CD14-positive monocyte (primary cell): ENCODE data around the gene UPK1A. TPM values are rescaled to one million over a fixed set of nuclear protein-coding genes. Genes with fewer than 3 reads are reported as not detected.

ENCODE experiments used
- DNase-seq, 3 donors: peaks; one replicate each; pipeline ENCODE4 v3.0.0-alpha.2; 2011 to 2022
- H2AFZ ChIP-seq: 2 replicates; pipeline ENCODE4 v1.6.0; 2012; ENCODE audit warnings: mild to moderate bottlenecking, low read depth, low read length, inconsistent platforms; ENCODE audit not compliant: insufficient read depth, poor library complexity, severe bottlenecking
- H3K27ac ChIP-seq, 2 donors: 1 replicate in 1 of 2; 2 replicates in 1 of 2; pipeline ENCODE4 v1.5.1; 2012 to 2013; ENCODE audit warnings: low read length in 2 of 2, control low read depth in 1 of 2, inconsistent platforms in 1 of 2, low read depth in 1 of 2, mild to moderate bottlenecking in 1 of 2
- H3K27me3 ChIP-seq, 2 donors: one replicate each; pipeline versions ENCODE4 v1.6.0 to v1.6.1; 2011 to 2013; ENCODE audit warnings: low read length in 2 of 2; ENCODE audit not compliant: control insufficient read depth in 2 of 2, insufficient read depth in 2 of 2
- H3K36me3 ChIP-seq, 2 donors: replicated peaks in 1 of 2; 1 replicate in 1 of 2; 2 replicates in 1 of 2; pipeline versions ENCODE4 v1.5.1 to v1.6.1; 2012 to 2013; ENCODE audit warnings: low read length in 2 of 2, control low read depth in 1 of 2, inconsistent platforms in 1 of 2, mild to moderate bottlenecking in 1 of 2; ENCODE audit not compliant: insufficient read depth in 2 of 2, control insufficient read depth in 1 of 2
- H3K4me1 ChIP-seq, 2 donors: 1 replicate in 1 of 2; 2 replicates in 1 of 2; pipeline versions ENCODE4 v1.5.1 to v1.6.1; 2012 to 2013; ENCODE audit warnings: low read length in 2 of 2, control low read depth in 1 of 2, inconsistent platforms in 1 of 2, mild to moderate bottlenecking in 1 of 2, moderate library complexity in 1 of 2; ENCODE audit not compliant: insufficient read depth in 2 of 2, control insufficient read depth in 1 of 2
- H3K4me2 ChIP-seq: replicated peaks from 2 replicates; pipeline ENCODE3; 2012; ENCODE audit warnings: low read length, moderate library complexity, mild to moderate bottlenecking; ENCODE audit not compliant: poor library complexity, severe bottlenecking; ENCODE audit errors: extremely low read depth
- H3K4me3 ChIP-seq, 3 experiments: fragments of 200-600 bp in 1 of 3; sonication (generic) in 1 of 3; replicated peaks in 1 of 3; 1 replicate in 2 of 3; 2 replicates in 1 of 3; pipeline ENCODE4 v1.5.1; 2011 to 2013; ENCODE audit warnings: low read length in 3 of 3, mild to moderate bottlenecking in 3 of 3, control low read depth in 2 of 3, low read depth in 2 of 3, inconsistent platforms in 1 of 3, moderate library complexity in 1 of 3
- H3K79me2 ChIP-seq: 2 replicates; pipeline ENCODE4 v1.6.0; 2012; ENCODE audit warnings: mild to moderate bottlenecking, control low read depth, inconsistent platforms, low read length, moderate library complexity; ENCODE audit not compliant: insufficient read depth
- H3K9ac ChIP-seq: 2 replicates; pipeline ENCODE4 v1.6.0; 2017; ENCODE audit warnings: low read length, mild to moderate bottlenecking; ENCODE audit not compliant: insufficient read depth, poor library complexity, severe bottlenecking
- H3K9me3 ChIP-seq, 2 donors: replicated peaks in 1 of 2; 1 replicate in 1 of 2; 2 replicates in 1 of 2; pipeline versions ENCODE4 v1.5.1 to v1.6.1; 2012 to 2013; ENCODE audit warnings: low read length in 2 of 2, control low read depth in 1 of 2; ENCODE audit not compliant: control insufficient read depth in 1 of 2, insufficient read depth in 1 of 2
- H4K20me1 ChIP-seq: 2 replicates; pipeline ENCODE4 v1.6.0; 2012; ENCODE audit warnings: mild to moderate bottlenecking, low read length, control low read depth, moderate library complexity; ENCODE audit not compliant: insufficient read depth
- H3K27ac Mint-ChIP-seq, 7 donors: one replicate each; pipeline ENCODE4 v1.8.0; 2020; ENCODE audit warnings: mild to moderate bottlenecking in 7 of 7, mixed read lengths in 7 of 7, moderate library complexity in 6 of 7, inconsistent platforms in 2 of 7
- H3K27me3 Mint-ChIP-seq, 3 donors: one replicate each; pipeline ENCODE4 v1.8.0; 2021 to 2022; ENCODE audit warnings: low read depth in 3 of 3, mild to moderate bottlenecking in 3 of 3, mixed read lengths in 3 of 3, moderate library complexity in 3 of 3, inconsistent platforms in 1 of 3
- H3K36me3 Mint-ChIP-seq, 2 donors: one replicate each; pipeline ENCODE4 v1.8.0; 2020; ENCODE audit warnings: mixed read lengths in 2 of 2, inconsistent platforms in 1 of 2, mild to moderate bottlenecking in 1 of 2
- H3K4me1 Mint-ChIP-seq: one replicate; pipeline ENCODE4 v1.8.0; 2020; ENCODE audit warnings: mild to moderate bottlenecking, mixed read lengths
- H3K4me3 Mint-ChIP-seq, 2 donors: one replicate each; pipeline ENCODE4 v1.8.0; 2020; ENCODE audit warnings: mild to moderate bottlenecking in 2 of 2, mixed read lengths in 2 of 2, moderate library complexity in 1 of 2
- H3K9me3 Mint-ChIP-seq, 7 donors: one replicate each; pipeline ENCODE4 v1.8.0; 2020 to 2022; ENCODE audit warnings: mixed read lengths in 7 of 7, mild to moderate bottlenecking in 6 of 7, moderate library complexity in 6 of 7, inconsistent platforms in 2 of 7
- CTCF ChIP-seq: fragments of 200-600 bp; IDR thresholded peaks from one replicate; pipeline ENCODE4 v1.8.0; 2022; ENCODE audit warnings: antibody characterized with exemption, mild to moderate bottlenecking
- WGBS: methylation state at CpG from one replicate; pipeline ENCODE4 v1.1.5; 2013; ENCODE audit warnings: missing lambda C conversion rate; ENCODE audit not compliant: insufficient coverage; 5-methylcytosine and 5-hydroxymethylcytosine counted together
- intact Hi-C, 2 donors: fragments of 100-400 bp; cut with micrococcal nuclease; formaldehyde crosslinking; loops; one replicate each; pipeline versions ENCODE4 v1.15.0 to v1.15.1; 2023
- polyA plus RNA-seq, 3 donors: library from polyadenylated mRNA; depleted of rRNA in 1 of 3; unstranded in 2 of 3; stranded (reverse) in 1 of 3; fragments of 300-500 nt in 2 of 3; fragments of >200 nt in 1 of 3; fragmentation: Illumina TruSeq in 2 of 3; gene quantifications; 1 replicate in 2 of 3; 2 replicates in 1 of 3; pipeline ENCODE4 v1.2.3, GENCODE V29; 2012 to 2021

UPK1A gene
- polyA plus RNA-seq, 3 donors: not detected

DNA sequence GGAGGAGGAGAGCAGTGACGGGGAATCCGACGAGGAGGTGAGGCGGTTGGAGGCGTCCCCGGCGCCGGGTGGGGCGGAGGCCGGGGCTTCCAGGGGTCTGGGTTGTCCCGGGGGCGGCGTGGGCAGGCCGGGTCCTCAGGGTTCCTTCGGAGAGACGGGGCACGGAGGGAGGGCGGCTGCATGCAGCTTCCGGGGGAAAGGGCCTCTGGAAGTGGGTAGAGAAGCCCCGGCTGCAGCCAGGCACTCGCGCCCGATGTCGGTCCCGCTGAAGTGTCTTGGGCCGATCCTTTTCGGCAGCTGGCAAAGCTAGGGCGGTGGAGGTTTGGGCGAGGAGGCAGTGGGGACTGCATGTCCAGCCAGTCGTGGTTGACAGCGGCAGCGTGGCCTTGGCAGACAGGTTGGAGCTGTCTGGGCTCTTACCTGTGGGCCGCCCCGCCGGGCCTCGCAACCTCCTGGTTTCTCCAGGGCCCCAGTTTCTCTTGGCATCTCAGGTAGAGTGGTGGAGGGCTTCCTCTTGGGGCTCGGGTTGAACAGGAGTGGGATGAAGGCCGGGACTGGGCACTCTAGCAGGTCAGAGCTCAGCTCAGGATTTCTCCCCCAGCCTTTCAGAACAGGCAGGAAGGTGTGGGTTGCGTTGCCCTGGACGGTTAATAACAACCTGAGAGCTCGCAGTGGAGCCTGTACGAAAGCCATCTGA lies 52.2 kb downstream of the UPK1A start:
- peak overlapping the region; percentile 81 for H3K9ac ChIP-seq
- Mint-ChIP-seq H3K36me3 (peaks cover 29 to 34% of the 10 kb centered on the region in 2 donors), H3K4me1 (peaks cover 30% of the 10 kb centered on the region), H3K4me3 (peak overlapping the region; percentile 87 to 91), H3K27me3 (peaks cover 1 to 6% (median 4%) of the 10 kb centered on the region in 3 donors), H3K27ac (peak overlapping the region in 6 of 7 donors; percentile 48 to 88 (median 78)), H3K9me3 (no peaks in the 10 kb centered on the region)
- no peak for TF ChIP-seq CTCF
- H2AFZ ChIP-seq: peak overlapping the region; percentile 65
- intact Hi-C loops: loop anchor here in 1 of 2 donors (5.0 kb wide), 2 partner anchors 91 to 171 kb away; partner anchors contain the start of genes RBM42 and TMEM147
- peaks cover 33% of the 10 kb centered on the region for H3K79me2 ChIP-seq
- H3K4me3 ChIP-seq: peak overlapping the region; percentile 64 to 90 (median 81)
- peaks cover 23 to 37% of the 10 kb centered on the region in 2 donors for H3K4me1 ChIP-seq
- H3K4me2 ChIP-seq: peak overlapping the region; percentile 96
- DNase-seq: peak in 1 of 3 donors; percentile 15
- H3K27me3 ChIP-seq: no peaks in the 10 kb centered on the region
- H3K36me3 ChIP-seq: peaks cover 32 to 41% of the 10 kb centered on the region in 2 donors
- H3K9me3 ChIP-seq: no peaks in the 10 kb centered on the region
- 1% methylated on average over 37 of the region's 42 CpGs for WGBS
- H4K20me1 ChIP-seq: peaks cover 40% of the 10 kb centered on the region
- peak overlapping the region in 1 of 2 donors; percentile 66 for H3K27ac ChIP-seq

DNA sequence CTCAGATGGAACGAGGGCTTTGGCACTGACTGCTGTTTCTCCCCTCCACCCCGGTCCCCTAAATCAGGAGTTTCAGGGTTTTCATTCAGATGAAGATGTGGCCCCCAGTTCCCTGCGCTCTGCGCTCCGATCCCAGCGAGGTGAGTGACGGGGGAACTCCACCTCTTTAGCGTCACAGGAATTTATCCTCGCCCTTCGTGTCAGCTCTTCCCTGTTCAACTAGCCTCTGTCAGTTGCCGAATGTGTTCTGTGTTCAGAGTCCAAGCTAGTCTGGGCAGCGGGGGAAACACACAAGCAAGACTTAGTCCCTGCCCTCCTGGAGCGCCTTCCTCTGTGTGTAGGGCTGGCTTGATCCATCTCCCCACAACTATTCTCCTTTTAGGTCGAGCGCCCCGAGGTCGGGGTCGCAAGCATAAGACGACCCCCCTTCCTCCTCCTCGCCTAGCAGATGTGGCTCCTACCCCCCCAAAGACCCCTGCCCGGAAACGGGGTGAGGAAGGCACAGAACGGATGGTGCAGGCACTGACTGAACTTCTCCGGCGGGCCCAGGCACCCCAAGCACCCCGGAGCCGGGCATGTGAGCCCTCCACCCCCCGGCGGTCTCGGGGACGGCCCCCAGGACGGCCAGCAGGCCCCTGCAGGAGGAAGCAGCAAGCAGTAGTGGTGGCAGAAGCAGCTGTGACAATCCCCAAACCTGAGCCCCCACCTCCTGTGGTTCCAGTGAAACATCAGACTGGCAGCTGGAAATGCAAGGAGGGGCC lies 53.3 kb downstream of the UPK1A start:
- peak overlapping the region; percentile 96 for H3K4me2 ChIP-seq
- H3K4me3 ChIP-seq: peak overlapping the region in 1 of 3 experiments; percentile 90
- H3K9me3 Mint-ChIP-seq: no peaks in the 10 kb centered on the region
- peaks cover 33% of the 10 kb centered on the region for H3K79me2 ChIP-seq
- peaks cover 43 to 52% of the 10 kb centered on the region in 2 donors for H3K36me3 ChIP-seq
- no peak for TF ChIP-seq CTCF
- intact Hi-C loops: loop anchor here in 1 of 2 donors (5.0 kb wide), 2 partner anchors 92 to 172 kb away; partner anchors contain the start of genes RBM42 and TMEM147
- peaks cover 23 to 37% of the 10 kb centered on the region in 2 donors for H3K4me1 ChIP-seq
- no peaks in the 10 kb centered on the region for H3K27me3 ChIP-seq
- H3K27me3 Mint-ChIP-seq: peaks cover 1 to 6% (median 1%) of the 10 kb centered on the region in 3 donors
- 93% methylated on average over 22 of the region's 32 CpGs for WGBS
- DNase-seq: peak in 1 of 3 donors; percentile 4
- H2AFZ ChIP-seq: no peak overlapping the region
- H3K4me3 Mint-ChIP-seq: peak overlapping the region; percentile 87 to 91
- H3K36me3 Mint-ChIP-seq: peaks cover 39 to 45% of the 10 kb centered on the region in 2 donors
- H3K27ac Mint-ChIP-seq: peak overlapping the region in 3 of 7 donors; percentile 26 to 55 (median 47)
- no peak overlapping the region for H3K27ac ChIP-seq
- H4K20me1 ChIP-seq: peaks cover 45% of the 10 kb centered on the region
- H3K9ac ChIP-seq: peak overlapping the region; percentile 81
- H3K9me3 ChIP-seq: no peaks in the 10 kb centered on the region
- H3K4me1 Mint-ChIP-seq: peaks cover 30% of the 10 kb centered on the region
